Measurements from ENCODE around the gene ABCB11. TPM values are rescaled to one million over a fixed set of nuclear protein-coding genes. Genes with fewer than 3 reads are reported as not detected.
"Not testable (repeated sequence)": the region's sequence is repeated elsewhere in the genome, so short reads cannot be mapped to it uniquely, and the experiment has no call there.

The ABCB11 gene
- total and polyA plus RNA-seq, 7 donors, result 0.01 to 0.12 (median 0.04) TPM; not detected in 2

GRCh38 chr2:168892327-168892726 lies 138.8 kb downstream of the ABCB11 start:
- Histone ChIP-seq H3K36me3 (ENCODE audit: insufficient read depth in 1 of 2, low read depth in 1 of 2) (no peaks in the 10 kb centered on the region), H3K4me3 (no peak overlapping the region), H3K27ac (no peak overlapping the region), H3K27me3 (ENCODE audit: insufficient read depth in 3 of 3, low read length in 2 of 3) (no peaks in the 10 kb centered on the region), H3K9me3 (no peaks in the 10 kb centered on the region), H3K4me1 (no peaks in the 10 kb centered on the region)
- intact Hi-C loops (cut with DNase I), result no loop called here
- TF ChIP-seq CTCF (IDR thresholded peaks at IDR 0.05), result no peak
- no peak for ATAC-seq
- 84 to 87% (median 85%) methylated on average over 3 of the region's 3 CpGs for WGBS, 3 donors
- no peak for DNase-seq

GRCh38 chr2:168890006-168890782 lies 140.9 kb downstream of the ABCB11 start, which contains the start of gene SPC25:
TSS of gene SPC25 (minus strand) at chr2:168890430. CDS start at chr2:168889519, 911 bp downstream.
- Histone ChIP-seq H3K4me3 (peak within 1 kb of the TSS; percentile 65), H3K4me1 (no peaks in the 10 kb centered on the region), H3K27me3 (ENCODE audit: insufficient read depth in 3 of 3, low read length in 2 of 3) (no peaks in the 10 kb centered on the region), H3K27ac (no peak within 1 kb of the TSS), H3K36me3 (ENCODE audit: insufficient read depth in 1 of 2, low read depth in 1 of 2) (no peaks in the 10 kb centered on the region), H3K9me3 (no peaks in the 10 kb centered on the region)
- peak; percentile 97 to 100 (median 100) for ATAC-seq
- intact Hi-C loops (cut with DNase I), result no loop called here
- 1% methylated on average over 38 of the region's 38 CpGs for WGBS, 3 donors
- DNase-seq, result peak; percentile 86 to 93
- TF ChIP-seq CTCF (IDR thresholded peaks at IDR 0.05), result peak; percentile 9

GRCh38 chr2:168889635-168890005 lies 141.5 kb downstream of the ABCB11 start:
- H3K4me1 ChIP-seq, result no peaks in the 10 kb centered on the region
- ATAC-seq (peak in 1 of 4 donors; percentile 9), DNase-seq (no peak)
- 22 to 33% (median 30%) methylated on average over 3 of the region's 3 CpGs for WGBS, 3 donors
- no peak overlapping the region for H3K27ac ChIP-seq
- intact Hi-C loops (cut with DNase I), result no loop called here
- TF ChIP-seq CTCF (IDR thresholded peaks at IDR 0.05), result no peak
- H3K36me3 ChIP-seq (ENCODE audit: insufficient read depth in 1 of 2, low read depth in 1 of 2), result no peaks in the 10 kb centered on the region
- H3K27me3 ChIP-seq (ENCODE audit: insufficient read depth in 3 of 3, low read length in 2 of 3), result no peaks in the 10 kb centered on the region
- no peaks in the 10 kb centered on the region for H3K9me3 ChIP-seq
- peak overlapping the region; percentile 65 for H3K4me3 ChIP-seq

- H3K4me1 ChIP-seq, result no peaks in the 10 kb centered on the region
- whole genome bisulfite sequencing, 3 donors, result 97 to 99% (median 97%) methylated on average over 1 of the region's 1 CpG
- intact Hi-C loops (cut with DNase I), result no loop called here
- H3K4me3 ChIP-seq, result no peak overlapping the region
- no peak for TF ChIP-seq CTCF (IDR thresholded peaks at IDR 0.05)
- no peaks in the 10 kb centered on the region for H3K36me3 ChIP-seq (ENCODE audit: insufficient read depth in 1 of 2, low read depth in 1 of 2)
- DNase-seq (no peak), ATAC-seq (no peak)
- no peak overlapping the region for H3K27ac ChIP-seq
- no peaks in the 10 kb centered on the region for H3K27me3 ChIP-seq (ENCODE audit: insufficient read depth in 3 of 3, low read length in 2 of 3)
- H3K9me3 ChIP-seq, result no peaks in the 10 kb centered on the region
These were observed 146.1 kb downstream of the ABCB11 start for GRCh38 chr2:168884975-168885374.

GRCh38 chr2:168882163-168882562 lies 149.0 kb downstream of the ABCB11 start:
- WGBS, 3 donors, result 98 to 99% (median 98%) methylated on average over 12 of the region's 12 CpGs
- DNase-seq; H3K9me3 ChIP-seq; H3K4me3 ChIP-seq; H3K27ac ChIP-seq; intact Hi-C loops (cut with DNase I); H3K27me3 ChIP-seq (ENCODE audit: insufficient read depth in 3 of 3, low read length in 2 of 3); ATAC-seq; H3K36me3 ChIP-seq (ENCODE audit: insufficient read depth in 1 of 2, low read depth in 1 of 2); H3K4me1 ChIP-seq: not testable (repeated sequence)
